Fibroblast of lung (primary cell): ENCODE measurements around the gene PACSIN2. TPM values are rescaled to one million over a fixed set of nuclear protein-coding genes. Genes with fewer than 3 reads are reported as not detected.

ENCODE experiments used
- DNase-seq, 2 donors: peaks; one replicate each; pipeline versions ENCODE4 v3.0.0 to v3.0.0-alpha.2; 2010; ENCODE audit warnings: low read depth in 2 of 2
- H2AFZ ChIP-seq: 2 replicates; pipeline ENCODE4 v1.5.1; 2012; ENCODE audit warnings: low read length, control low read depth, inconsistent platforms
- H3K27ac ChIP-seq: 2 replicates; pipeline ENCODE4 v1.5.1; 2011; ENCODE audit warnings: low read length, control low read depth; ENCODE audit not compliant: insufficient read depth
- H3K27me3 ChIP-seq: 2 replicates; pipeline ENCODE4 v1.5.1; 2011; ENCODE audit warnings: mild to moderate bottlenecking, low read length; ENCODE audit not compliant: control insufficient read depth, insufficient read depth
- H3K36me3 ChIP-seq: 2 replicates; pipeline ENCODE4 v1.5.1; 2011; ENCODE audit warnings: low read length; ENCODE audit not compliant: control insufficient read depth, insufficient read depth
- H3K4me1 ChIP-seq: 2 replicates; pipeline ENCODE4 v1.5.1; 2011; ENCODE audit warnings: low read length; ENCODE audit not compliant: control insufficient read depth, insufficient read depth; ENCODE audit errors: extremely low read depth
- H3K4me2 ChIP-seq: 2 replicates; pipeline ENCODE4 v1.5.1; 2011; ENCODE audit warnings: low read length, control low read depth; ENCODE audit not compliant: insufficient read depth; ENCODE audit errors: extremely low read depth
- H3K4me3 ChIP-seq, 4 experiments: fragments of 200-600 bp in 1 of 4; sonication (generic) in 1 of 4; replicated peaks in 1 of 4; 2 replicates each; pipeline ENCODE4 v1.5.1; 2011 to 2016; ENCODE audit warnings: low read length in 4 of 4, low read depth in 3 of 4, mild to moderate bottlenecking in 3 of 4, control low read depth in 2 of 4, inconsistent platforms in 1 of 4, mixed read lengths in 1 of 4; ENCODE audit not compliant: insufficient read depth in 1 of 4; ENCODE audit errors: control extremely low read depth in 1 of 4
- H3K79me2 ChIP-seq: 2 replicates; pipeline ENCODE4 v1.5.1; 2012; ENCODE audit warnings: mild to moderate bottlenecking, low read length, inconsistent platforms; ENCODE audit not compliant: control insufficient read depth, insufficient read depth
- H3K9ac ChIP-seq: 2 replicates; pipeline ENCODE4 v1.5.1; 2011; ENCODE audit warnings: mild to moderate bottlenecking, low read length, control low read depth; ENCODE audit not compliant: insufficient read depth
- H3K9me3 ChIP-seq: 2 replicates; pipeline ENCODE4 v1.5.1; 2012; ENCODE audit warnings: low read depth, low read length; ENCODE audit not compliant: control insufficient read depth, insufficient read depth
- H4K20me1 ChIP-seq: 2 replicates; pipeline ENCODE4 v1.5.1; 2011; ENCODE audit warnings: low read length; ENCODE audit not compliant: control insufficient read depth, insufficient read depth; ENCODE audit errors: extremely low read depth
- CTCF ChIP-seq, 2 donors: IDR thresholded peaks in 1 of 2; conservative IDR thresholded peaks in 1 of 2; 1 replicate in 1 of 2; 2 replicates in 1 of 2; pipeline ENCODE4 v1.5.1; 2011 to 2012; ENCODE audit warnings: low read length in 2 of 2, control low read depth in 1 of 2, inconsistent platforms in 1 of 2, low read depth in 1 of 2, mild to moderate bottlenecking in 1 of 2
- EZH2 ChIP-seq: IDR thresholded peaks from 2 replicates; pipeline ENCODE4 v1.5.1; 2012; ENCODE audit warnings: low read length, control low read depth, mild to moderate bottlenecking; ENCODE audit errors: missing control alignments
- polyA plus RNA-seq, 2 donors: library from polyadenylated mRNA; depleted of rRNA in 1 of 2; stranded (reverse) in 1 of 2; unstranded in 1 of 2; fragments of >200 nt; gene quantifications; 2 replicates each; pipeline ENCODE4 v1.2.1, GENCODE V29; 2011 to 2012; ENCODE audit warnings: missing spikeins in 1 of 2
- total RNA-seq: library from RNA; depleted of rRNA; stranded (reverse); fragments of >200 nt; gene quantifications from 2 replicates; pipeline ENCODE4 v1.2.1, GENCODE V29; 2014

PACSIN2 gene
- total and polyA plus RNA-seq, 2 donors (not counting 1 experiment from before 2014, with no cell fraction given), result 30.1 to 41.4 TPM

- Histone ChIP-seq H3K27ac (no peak overlapping the region), H2AFZ (no peak overlapping the region), H4K20me1 (no peaks in the 10 kb centered on the region), H3K9me3 (no peaks in the 10 kb centered on the region), H3K36me3 (peaks cover 1% of the 10 kb centered on the region), H3K27me3 (no peaks in the 10 kb centered on the region), H3K4me3 (no peak overlapping the region), H3K9ac (no peak overlapping the region), H3K79me2 (no peaks in the 10 kb centered on the region), H3K4me2 (no peak overlapping the region), H3K4me1 (no peaks in the 10 kb centered on the region)
- DNase-seq, result no peak
- no peak for TF ChIP-seq EZH2
- TF ChIP-seq CTCF (conservative IDR thresholded peaks at IDR 0.05 in 1 of 2, IDR thresholded peaks at IDR 0.05 in 1 of 2; ENCODE audit: low read depth in 1 of 2, low read length in 2 of 2), result no peak
These were observed 145.5 kb downstream of the PACSIN2 start for GRCh38 chr22:42869463-42869862.

GRCh38 chr22:42868751-42869251 lies 146.1 kb downstream of the PACSIN2 start:
- Histone ChIP-seq H3K9me3 (no peaks in the 10 kb centered on the region), H4K20me1 (no peaks in the 10 kb centered on the region), H3K4me1 (no peaks in the 10 kb centered on the region), H3K9ac (no peak overlapping the region), H3K79me2 (no peaks in the 10 kb centered on the region), H3K27ac (no peak overlapping the region), H2AFZ (no peak overlapping the region), H3K4me2 (no peak overlapping the region), H3K36me3 (peaks cover 1% of the 10 kb centered on the region), H3K27me3 (no peaks in the 10 kb centered on the region), H3K4me3 (no peak overlapping the region)
- DNase-seq, result peak in 1 of 2 donors; percentile 75
- no peak for TF ChIP-seq EZH2
- TF ChIP-seq CTCF (conservative IDR thresholded peaks at IDR 0.05 in 1 of 2, IDR thresholded peaks at IDR 0.05 in 1 of 2; ENCODE audit: low read depth in 1 of 2, low read length in 2 of 2), result no peak

- Histone ChIP-seq H4K20me1 (no peaks in the 10 kb centered on the region), H3K36me3 (no peaks in the 10 kb centered on the region), H3K9me3 (no peaks in the 10 kb centered on the region), H3K4me2 (no peak overlapping the region), H3K27me3 (no peaks in the 10 kb centered on the region), H3K4me3 (no peak overlapping the region), H3K79me2 (no peaks in the 10 kb centered on the region), H2AFZ (no peak overlapping the region), H3K4me1 (peaks cover 3% of the 10 kb centered on the region), H3K27ac (no peak overlapping the region), H3K9ac (no peak overlapping the region)
- no peak for DNase-seq
- TF ChIP-seq EZH2, result no peak
- no peak for TF ChIP-seq CTCF (conservative IDR thresholded peaks at IDR 0.05 in 1 of 2, IDR thresholded peaks at IDR 0.05 in 1 of 2; ENCODE audit: low read depth in 1 of 2, low read length in 2 of 2)
These were observed 148.8 kb downstream of the PACSIN2 start for GRCh38 chr22:42866100-42866499.
